ENCODE measurements around the gene UGCG.
"Not testable (repeated sequence)": the region's sequence is repeated elsewhere in the genome, so short reads cannot be mapped to it uniquely, and the experiment has no call there.

Gene UGCG

DNA sequence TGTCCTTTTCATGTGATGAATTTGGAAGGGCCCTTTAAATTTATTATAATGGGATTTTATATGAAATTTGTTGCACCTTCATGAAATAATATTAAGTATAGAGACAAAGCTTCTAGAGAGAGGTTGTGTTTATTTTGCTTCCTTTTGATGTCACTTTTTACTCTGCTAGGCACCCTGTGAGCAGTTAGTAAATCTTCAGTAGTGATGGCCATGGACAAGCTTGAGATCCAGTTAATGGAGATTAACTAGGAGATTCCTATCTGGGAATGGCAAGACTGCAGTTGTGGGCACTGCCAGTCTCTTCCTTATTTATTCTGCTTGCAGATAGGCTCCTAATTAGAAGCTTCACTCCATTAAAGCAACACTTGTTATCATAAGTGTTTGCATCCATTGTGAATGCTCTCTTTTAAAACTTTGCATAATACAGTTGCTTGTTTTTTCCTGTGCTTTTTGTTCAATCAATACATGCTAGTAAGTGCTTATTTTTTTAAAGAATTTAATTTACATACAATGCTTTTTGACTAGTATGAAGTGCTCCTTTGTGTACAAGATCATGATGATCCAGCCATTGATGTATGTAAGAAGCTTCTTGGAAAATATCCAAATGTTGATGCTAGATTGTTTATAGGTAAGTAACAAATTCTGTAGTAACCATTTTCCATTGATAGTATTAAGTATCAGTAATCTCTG lies 25.9 kb downstream of the UGCG start:
- DNase-seq, result no peak

- DNase-seq, result no peak
Observed at GRCh38 chr9:111924281-111924680, 27.7 kb downstream of the UGCG start.

DNA sequence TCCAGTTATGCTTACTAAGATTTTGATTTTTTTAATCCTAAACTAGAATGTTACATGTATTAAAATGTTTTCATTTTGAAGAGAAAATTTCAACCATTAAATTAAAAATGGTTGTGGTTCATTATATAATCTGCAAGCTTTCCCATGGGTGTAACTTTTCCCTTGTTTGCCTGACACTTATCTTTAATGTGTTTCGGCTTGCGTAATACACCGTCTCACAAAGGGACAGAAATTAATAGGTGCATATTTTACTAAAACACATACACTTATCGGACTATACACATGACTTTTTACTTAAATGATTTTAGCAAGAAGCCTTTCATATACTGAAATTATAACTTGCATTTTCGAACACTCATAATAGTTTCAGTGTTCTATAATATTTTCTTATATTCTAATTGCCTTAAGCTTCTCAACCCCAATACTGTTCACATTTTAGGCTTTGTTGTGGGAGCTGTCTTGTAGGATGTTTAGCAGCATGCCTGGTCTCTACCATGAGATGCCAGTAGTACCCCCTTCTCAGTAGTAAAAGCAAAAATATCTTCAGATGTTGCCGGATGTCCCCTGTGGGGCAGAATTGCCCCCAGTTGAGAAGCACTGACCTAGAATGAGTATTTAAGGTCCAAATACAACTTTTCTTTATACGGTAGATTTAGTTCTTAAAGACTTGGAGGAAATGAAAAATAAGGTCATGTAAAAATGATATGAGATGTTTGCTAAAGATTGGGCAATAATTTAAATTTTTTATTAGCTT lies 28.6 kb downstream of the UGCG start:
- DNase-seq, result no peak

DNA sequence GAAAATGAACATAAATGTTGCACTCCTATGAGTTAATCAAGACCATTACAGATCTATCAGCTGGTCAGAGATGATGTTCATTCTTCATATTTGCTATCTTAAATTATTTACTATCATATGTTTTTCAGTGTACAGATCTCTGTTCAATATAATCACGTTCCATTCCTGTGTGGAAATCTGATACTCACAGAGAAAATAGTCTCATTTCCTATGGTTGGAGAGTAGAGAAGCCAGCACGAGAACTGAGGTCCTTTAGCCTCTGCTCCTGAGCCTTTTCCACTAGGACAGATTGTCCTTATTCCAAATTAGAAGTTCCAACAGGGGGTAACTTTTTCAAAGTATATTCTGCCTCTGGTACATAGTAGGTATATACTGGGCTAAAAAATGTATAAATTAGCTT lies 29.2 kb downstream of the UGCG start:
- no peak for DNase-seq

DNA sequence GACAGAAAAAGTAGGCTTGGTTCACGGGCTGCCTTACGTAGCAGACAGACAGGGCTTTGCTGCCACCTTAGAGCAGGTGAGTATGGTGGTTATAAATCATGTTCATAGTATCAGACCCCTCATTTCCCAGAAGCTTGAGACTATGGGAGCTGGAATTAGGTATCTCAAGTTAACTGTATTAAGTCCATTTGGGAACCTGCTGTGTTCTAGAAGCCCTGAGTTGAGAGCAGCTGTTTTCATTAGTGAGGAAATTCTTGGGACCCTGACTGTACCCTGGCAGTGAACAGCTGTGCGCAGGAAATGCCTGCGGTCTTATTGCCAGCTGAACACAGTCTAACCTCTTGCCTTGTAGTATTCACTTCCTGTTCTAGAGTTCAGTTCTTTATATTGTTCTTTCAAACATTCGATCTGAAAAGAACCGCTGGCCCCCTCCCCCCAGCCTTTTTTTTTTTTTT lies 29.8 kb downstream of the UGCG start:
- peak; percentile 73 for DNase-seq

DNA sequence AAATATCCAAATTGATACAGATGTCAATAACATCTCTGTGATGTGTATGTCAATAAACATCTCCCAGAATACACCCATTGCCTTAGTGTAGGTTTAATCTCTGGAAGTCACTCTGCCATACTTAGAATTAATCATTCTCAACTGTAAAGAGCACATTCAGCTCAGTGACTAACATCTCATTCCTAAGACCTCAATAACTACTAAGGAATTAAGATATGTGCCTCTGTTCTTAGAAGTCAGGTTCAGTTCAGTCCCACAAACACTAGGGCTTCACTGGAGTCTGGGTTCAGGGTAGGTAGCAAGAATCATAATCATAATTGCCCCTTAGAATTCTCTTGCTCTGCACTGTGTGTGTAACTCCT lies 31.7 kb downstream of the UGCG start:
- DNase-seq, result no peak

DNA sequence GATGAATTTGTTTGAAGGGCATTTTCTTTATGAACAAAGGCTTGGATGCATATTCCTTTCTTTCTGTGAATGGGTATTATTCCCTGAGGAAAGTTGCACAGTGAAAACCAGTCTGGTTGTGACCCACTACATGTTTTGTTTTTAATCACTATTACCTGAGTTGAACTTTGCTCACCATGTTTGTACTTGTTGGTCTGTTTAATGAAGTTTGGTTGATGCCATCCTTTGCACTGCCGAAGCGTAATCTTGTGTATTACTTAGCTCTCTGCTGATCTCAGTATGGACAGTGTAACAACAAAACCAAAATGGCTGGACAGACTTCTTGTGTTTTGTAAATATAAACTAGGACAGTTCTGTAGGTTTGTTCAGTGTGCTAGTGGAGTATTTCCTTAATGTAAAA lies 38.1 kb downstream of the UGCG start:
- DNase-seq, result no peak

DNA sequence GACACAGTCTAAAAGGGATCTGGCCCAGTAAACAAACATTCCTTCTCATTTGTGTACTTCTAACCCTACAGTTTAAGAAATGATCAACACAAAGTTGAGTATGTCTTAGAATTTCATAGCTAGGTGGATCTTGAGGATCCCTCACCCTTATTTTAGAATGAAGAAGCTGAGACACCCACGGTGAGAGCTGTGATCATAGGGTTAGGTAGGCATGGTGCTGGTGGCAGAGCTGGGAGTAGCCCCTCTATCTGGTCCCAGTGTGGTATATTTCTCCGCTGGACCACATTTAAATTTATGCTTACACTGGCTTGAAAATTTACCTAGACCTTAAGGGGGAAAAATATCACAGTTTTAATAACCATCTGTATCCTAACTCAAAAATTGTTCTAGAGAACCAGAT lies 39.8 kb downstream of the UGCG start:
- DNase-seq, result no peak

DNA sequence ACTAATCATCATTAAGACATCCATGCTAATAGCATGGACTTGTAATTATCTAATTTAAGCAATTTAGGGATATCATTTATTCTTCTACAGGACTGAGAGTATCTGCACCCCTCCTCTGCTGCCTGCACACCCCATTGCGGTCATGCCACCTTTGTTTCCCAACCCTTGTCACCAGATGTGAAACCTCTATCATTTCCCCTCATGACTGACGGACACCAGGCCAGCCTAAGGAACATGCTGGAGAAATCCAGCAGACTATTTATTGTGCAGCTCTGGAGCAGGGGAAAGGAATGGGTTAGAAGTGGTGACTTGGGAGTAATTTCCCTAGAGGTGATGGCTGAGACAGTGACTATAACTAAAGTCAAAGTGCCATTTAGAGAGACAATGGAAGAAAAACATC lies 40.7 kb downstream of the UGCG start:
- no peak for DNase-seq

- peak; percentile 63 for DNase-seq
Observed at GRCh38 chr9:111937781-111938426, 41.3 kb downstream of the UGCG start.

DNA sequence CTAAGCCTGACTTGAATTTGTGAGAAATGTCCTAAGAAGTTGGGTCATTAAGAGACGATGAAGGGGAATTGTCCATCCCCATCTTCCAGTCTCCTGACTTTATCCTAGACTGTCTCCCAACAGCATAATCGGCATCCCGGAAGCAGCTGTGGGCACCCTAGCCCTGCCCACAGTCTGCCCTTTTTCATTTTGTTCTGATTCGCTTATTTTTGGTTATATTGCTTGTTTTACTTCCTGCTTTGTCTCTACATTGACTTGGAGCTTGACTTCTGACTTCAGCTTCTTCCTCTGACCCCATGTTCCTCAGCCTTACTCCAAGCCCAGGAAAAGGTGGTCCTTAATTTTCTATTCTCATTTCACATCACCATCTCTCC lies 41.8 kb downstream of the UGCG start:
- peak; percentile 16 for DNase-seq

DNA sequence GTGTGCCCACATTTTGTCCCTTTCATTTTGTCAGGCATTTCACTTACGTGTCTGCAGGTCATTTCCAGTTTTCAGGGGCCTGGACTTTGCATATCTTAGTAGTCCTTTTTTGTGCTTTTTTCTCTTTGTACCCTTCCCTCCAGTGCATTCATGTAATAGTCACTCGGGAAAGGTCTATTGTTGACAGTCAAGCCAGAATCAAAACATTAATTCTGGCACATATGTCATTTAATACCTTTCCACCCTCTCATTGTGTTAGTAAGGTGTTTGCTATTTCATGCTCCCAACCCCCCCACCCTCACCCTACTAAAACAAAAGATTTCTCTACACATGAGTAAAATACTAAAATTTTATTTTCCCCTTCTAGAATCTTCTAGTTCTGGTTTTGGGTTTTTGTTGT lies 42.7 kb downstream of the UGCG start:
- no peak for DNase-seq

- no peak for DNase-seq
Observed at GRCh38 chr9:111940697-111941096, 44.1 kb downstream of the UGCG start.

GRCh38 chr9:111943200-111943599 lies 46.6 kb downstream of the UGCG start:
- no peak for DNase-seq

GRCh38 chr9:111943746-111944145 lies 47.1 kb downstream of the UGCG start:
- no peak for DNase-seq

GRCh38 chr9:111944241-111944866 lies 47.7 kb downstream of the UGCG start:
- DNase-seq, result no peak

- peak; percentile 22 for DNase-seq
Observed at GRCh38 chr9:111945216-111945615, 48.6 kb downstream of the UGCG start.

DNA sequence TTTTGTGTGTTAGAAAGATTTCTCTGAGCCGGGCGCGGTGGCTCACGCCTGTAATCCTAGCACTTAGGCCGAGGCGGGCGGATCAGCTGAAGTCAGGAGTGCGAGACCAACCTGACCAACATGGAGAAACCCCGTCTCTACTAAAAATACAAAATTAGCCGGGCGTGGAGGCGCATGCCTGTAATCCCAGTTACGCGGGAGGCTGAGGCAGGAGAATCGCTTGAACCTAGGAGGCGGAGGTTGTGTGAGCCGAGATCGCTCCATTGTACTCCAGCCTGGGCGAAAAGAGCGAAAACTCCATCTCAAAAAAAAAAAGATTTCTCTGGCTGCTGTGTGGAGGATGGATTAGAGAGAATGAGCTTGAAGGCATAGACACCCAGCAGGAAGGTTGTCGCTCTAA lies 51.5 kb downstream of the UGCG start:
- DNase-seq, result not testable (repeated sequence)

DNA sequence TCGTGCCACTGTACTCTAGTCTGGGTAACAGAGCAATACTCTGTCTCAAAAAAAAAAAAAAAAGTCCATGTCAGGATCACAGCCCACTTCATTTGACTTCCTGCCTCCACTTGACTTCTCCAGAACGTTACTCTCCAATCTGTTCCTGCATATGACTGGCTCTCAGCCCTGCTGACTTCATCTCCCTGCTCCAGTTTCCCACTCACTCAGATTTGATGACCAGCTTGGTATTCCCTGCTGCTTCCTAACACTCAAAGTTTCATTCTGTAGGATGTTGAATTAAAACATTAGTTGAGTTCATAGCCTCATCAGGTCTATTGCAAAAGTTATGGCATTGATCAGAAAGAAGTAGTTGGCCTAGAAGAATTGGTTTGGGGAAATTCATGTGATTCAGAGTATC lies 52.3 kb downstream of the UGCG start:
- DNase-seq, result no peak

GRCh38 chr9:111949919-111950318 lies 53.3 kb downstream of the UGCG start:
- no peak for DNase-seq

DNA sequence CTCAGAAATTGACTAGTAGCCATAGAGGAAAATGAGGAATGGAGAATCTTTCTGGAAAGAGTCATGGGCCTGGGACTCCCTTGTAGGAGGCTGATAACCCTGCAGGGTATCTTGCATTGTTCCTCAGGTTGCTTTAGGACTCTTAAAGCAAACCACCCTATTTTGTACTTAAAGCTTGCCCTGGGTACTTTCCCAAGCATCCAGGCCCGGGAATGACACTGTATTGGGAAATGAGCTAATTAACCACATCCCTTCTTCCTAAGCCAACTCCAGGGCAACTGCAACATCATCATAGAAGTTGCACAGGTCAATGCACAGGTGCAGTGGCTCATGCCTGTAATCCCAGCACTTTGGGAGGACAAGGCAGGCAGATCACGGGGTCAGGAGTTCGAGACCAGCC lies 55.9 kb downstream of the UGCG start:
- DNase-seq, result no peak

DNA sequence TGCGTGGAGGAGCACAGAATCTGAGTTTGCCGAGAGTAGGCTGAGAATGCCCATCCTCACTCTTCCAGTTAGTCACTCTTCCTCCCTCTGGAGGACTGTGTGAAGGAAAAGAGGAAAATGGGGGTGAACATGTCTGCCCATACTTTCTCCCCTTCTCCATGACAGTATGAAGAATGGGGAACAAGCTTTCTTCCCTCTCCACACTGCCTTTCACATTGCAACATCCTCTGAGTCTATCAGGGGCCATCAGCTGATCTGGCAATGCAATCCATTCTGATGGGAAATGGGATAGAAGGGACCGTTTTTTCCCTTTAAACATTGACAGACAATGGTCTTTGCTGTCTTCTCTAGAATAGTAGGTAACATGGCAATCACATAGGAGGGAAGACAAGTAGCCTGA lies 56.8 kb downstream of the UGCG start:
- DNase-seq, result no peak

DNA sequence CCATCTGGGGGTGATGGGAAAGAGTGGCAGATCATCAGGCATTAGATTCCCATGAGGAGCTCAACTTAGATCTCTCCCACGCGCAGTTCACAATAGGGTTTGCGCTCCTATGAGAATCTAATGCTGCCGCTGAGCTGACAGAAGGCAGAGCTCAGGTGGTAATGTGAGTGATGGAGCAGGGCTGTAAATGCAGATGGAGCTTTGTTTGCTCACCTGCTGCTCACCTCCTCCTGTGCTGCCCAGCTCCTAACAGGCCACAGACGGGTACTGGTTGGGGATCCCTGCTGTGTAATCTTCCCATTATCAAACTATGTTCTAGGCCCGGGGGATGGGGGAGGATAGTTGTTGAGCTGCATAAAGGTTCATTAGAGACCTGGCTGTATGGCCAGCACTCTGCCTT lies 58.4 kb downstream of the UGCG start:
- DNase-seq, result no peak
